Measurements from ENCODE around the gene WNT10A.

WNT10A gene

GRCh38 chr2:218896501-218897393 lies 16.1 kb downstream of the WNT10A start:
- in situ Hi-C loops (cut with MboI; ENCODE audit: low sequenced_read_pairs, unreplicated experiment) = no loop called here
- DNase-seq (ENCODE audit: low spot score) = peak; percentile 91
- TF ChIP-seq CTCF (IDR thresholded peaks at IDR 0.05; ENCODE audit: borderline replicate concordance, control extremely low read depth, extremely low read depth, insufficient read depth, missing control alignments) = no peak

GRCh38 chr2:218897394-218898108 lies 16.9 kb downstream of the WNT10A start:
- no peak for TF ChIP-seq CTCF (IDR thresholded peaks at IDR 0.05; ENCODE audit: borderline replicate concordance, control extremely low read depth, extremely low read depth, insufficient read depth, missing control alignments)
- in situ Hi-C loops (cut with MboI; ENCODE audit: low sequenced_read_pairs, unreplicated experiment) = no loop called here
- DNase-seq (ENCODE audit: low spot score) = peak; percentile 67

- in situ Hi-C loops (cut with MboI; ENCODE audit: low sequenced_read_pairs, unreplicated experiment) = no loop called here
- peak; percentile 88 for DNase-seq (ENCODE audit: low spot score)
- TF ChIP-seq CTCF (IDR thresholded peaks at IDR 0.05; ENCODE audit: borderline replicate concordance, control extremely low read depth, extremely low read depth, insufficient read depth, missing control alignments) = peak; percentile 97
Observed at GRCh38 chr2:218898109-218898878, 17.6 kb downstream of the WNT10A start.

GRCh38 chr2:218899147-218899546 lies 18.5 kb downstream of the WNT10A start:
- DNase-seq (ENCODE audit: low spot score) = no peak
- in situ Hi-C loops (cut with MboI; ENCODE audit: low sequenced_read_pairs, unreplicated experiment) = no loop called here
- TF ChIP-seq CTCF (IDR thresholded peaks at IDR 0.05; ENCODE audit: borderline replicate concordance, control extremely low read depth, extremely low read depth, insufficient read depth, missing control alignments) = no peak

- in situ Hi-C loops (cut with MboI; ENCODE audit: low sequenced_read_pairs, unreplicated experiment) = no loop called here
- no peak for TF ChIP-seq CTCF (IDR thresholded peaks at IDR 0.05; ENCODE audit: borderline replicate concordance, control extremely low read depth, extremely low read depth, insufficient read depth, missing control alignments)
- no peak for DNase-seq (ENCODE audit: low spot score)
Observed at GRCh38 chr2:218902427-218902826, 21.8 kb downstream of the WNT10A start.

- DNase-seq (ENCODE audit: low spot score) = no peak
- in situ Hi-C loops (cut with MboI; ENCODE audit: low sequenced_read_pairs, unreplicated experiment) = no loop called here
- TF ChIP-seq CTCF (IDR thresholded peaks at IDR 0.05; ENCODE audit: borderline replicate concordance, control extremely low read depth, extremely low read depth, insufficient read depth, missing control alignments) = no peak
Observed at GRCh38 chr2:218904176-218904575, 23.5 kb downstream of the WNT10A start.
